Measurements from ENCODE around the gene KIRREL3.

KIRREL3 gene

DNA sequence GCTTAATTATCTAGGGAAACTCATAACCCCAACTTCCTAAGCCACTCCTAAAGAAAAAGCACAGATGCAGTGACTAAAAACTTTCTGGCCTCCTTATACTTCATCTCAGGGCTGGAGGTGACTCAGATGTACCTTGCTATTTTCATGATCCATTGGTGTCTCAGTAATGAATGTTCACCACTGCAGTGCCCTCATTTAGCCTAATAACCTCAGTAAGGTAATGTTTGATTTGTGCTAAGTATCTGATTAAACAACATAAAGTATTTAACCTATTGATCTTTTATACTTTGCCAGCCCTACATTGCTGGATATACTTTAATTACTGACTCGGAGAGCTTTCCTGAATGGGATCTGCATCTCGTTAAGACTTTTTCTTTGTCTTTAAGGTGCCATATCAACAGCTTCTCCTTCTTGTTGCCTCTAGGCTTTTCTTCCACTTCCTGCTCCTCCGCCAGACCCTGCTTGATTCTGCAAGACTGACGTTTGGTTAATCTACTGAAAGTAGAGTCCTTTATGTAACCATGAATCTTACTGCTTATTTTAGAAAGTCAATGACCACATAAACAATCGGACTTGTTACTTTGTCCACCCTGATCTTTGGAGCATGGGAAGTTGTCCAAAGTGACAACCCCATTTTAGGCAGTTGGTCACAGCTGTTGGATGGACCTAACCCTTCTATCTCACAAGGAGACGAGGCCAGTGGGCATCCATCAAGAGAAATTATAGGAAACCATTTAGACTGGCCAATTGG lies 342.1 kb downstream of the KIRREL3 start:
- no peak for FAIRE-seq
- no peak for DNase-seq (ENCODE audit: insufficient read length, low spot score)
- TF ChIP-seq POU2F2 (IDR thresholded peaks at IDR 0.05; ENCODE audit: low read depth, low read length) (no peak), PAX5 (IDR thresholded peaks at IDR 0.05; ENCODE audit: insufficient read depth, low read length, severe bottlenecking) (no peak), SPI1 (IDR thresholded peaks at IDR 0.05; ENCODE audit: low read depth, low read length) (no peak), POLR2AphosphoS5 (IDR thresholded peaks at IDR 0.05; ENCODE audit: low read depth, low read length) (no peak), TAF1 (IDR thresholded peaks at IDR 0.05; ENCODE audit: low read depth, low read length) (no peak), POLR2A (IDR thresholded peaks at IDR 0.05; ENCODE audit: low read depth, low read length) (no peak)

DNA sequence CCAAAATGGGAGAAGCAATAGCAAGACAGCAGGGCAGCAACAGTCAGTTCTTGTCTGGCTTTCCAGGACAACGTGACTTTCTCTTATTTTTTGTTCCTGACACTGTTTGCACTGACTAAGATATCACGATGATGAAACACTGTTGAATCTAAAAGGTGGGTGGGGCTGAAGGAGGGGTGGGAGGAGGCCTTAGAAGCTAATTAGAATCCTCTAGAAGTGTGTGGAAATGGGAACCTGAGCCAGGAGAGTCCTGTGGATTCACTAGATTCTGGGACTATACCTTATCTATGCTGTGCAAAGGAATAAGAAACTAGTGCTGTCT lies 344.8 kb downstream of the KIRREL3 start:
- no peak for TF ChIP-seq POU2F2 (IDR thresholded peaks at IDR 0.05; ENCODE audit: low read depth, low read length)
- TF ChIP-seq TAF1 (IDR thresholded peaks at IDR 0.05; ENCODE audit: low read depth, low read length): no peak
- no peak for TF ChIP-seq PAX5 (IDR thresholded peaks at IDR 0.05; ENCODE audit: insufficient read depth, low read length, severe bottlenecking)
- TF ChIP-seq POLR2AphosphoS5 (IDR thresholded peaks at IDR 0.05; ENCODE audit: low read depth, low read length): no peak
- no peak for TF ChIP-seq SPI1 (IDR thresholded peaks at IDR 0.05; ENCODE audit: low read depth, low read length)
- no peak for FAIRE-seq
- no peak for DNase-seq (ENCODE audit: insufficient read length, low spot score)

DNA sequence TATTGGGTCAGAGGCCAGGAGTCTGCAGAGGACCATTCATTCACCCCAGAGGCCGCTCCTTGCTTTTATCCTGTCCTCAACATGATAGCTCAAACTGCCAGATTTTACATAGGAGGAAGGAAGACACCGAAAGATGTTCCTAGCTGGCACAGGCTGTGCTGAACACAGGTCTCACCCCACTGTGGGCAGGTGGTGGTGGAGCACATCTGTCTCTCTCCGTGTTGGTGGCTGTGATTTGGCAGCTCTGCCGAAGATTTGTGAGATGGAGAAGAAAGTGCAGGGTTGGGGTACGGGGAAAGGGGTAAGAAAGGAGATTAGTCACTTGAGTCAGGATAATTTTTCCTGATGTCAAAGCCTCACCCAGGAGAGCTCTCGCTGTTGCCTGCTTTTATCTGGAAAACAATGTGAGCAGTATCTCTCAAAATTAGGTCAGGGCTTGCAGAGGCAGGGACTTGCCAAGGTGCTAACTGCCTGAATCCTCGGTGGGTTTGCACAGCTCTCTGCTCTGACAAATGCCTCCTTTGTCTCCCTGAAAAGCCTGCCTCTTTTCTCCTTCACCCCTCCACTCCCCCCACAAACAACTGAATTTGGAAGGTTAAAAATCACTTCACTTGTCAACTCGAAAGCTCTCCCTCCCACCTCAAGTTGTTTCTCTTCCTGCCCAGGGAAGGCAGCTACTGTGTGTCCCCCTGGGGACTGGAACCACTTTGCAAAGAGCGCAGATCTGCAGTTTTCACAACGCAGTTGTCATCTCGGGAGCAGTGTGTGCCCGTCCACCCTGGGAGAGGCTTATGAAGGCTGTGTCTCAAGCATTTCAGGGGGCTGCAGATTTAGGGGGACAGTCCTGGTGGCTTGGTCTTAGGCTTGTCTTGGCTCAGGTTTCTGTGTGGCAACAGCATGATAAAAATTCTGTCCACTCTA lies 345.4 kb downstream of the KIRREL3 start:
- TF ChIP-seq POU2F2 (IDR thresholded peaks at IDR 0.05; ENCODE audit: low read depth, low read length): no peak
- no peak for FAIRE-seq
- DNase-seq (ENCODE audit: insufficient read length, low spot score): no peak

DNA sequence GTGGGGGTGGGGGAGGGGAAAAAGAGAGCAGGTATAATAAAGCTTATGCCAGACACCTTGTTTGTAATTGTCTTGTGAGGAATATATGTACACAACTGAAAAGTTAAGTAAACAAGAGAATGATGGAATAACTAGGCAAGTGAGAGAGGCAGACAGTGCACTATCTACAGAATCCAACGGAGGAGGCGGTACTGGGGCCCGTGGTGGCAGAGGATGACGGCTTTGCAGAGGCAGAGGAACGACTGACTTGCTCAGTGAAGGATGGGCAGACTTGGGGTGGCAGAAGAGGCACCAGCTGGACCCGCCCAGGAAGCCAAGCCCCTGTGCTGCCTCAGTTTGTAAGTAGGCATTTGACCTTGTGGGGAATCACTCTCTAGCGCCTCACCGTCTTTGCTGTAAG lies 347.5 kb downstream of the KIRREL3 start:
- FAIRE-seq: no peak
- no peak for DNase-seq (ENCODE audit: insufficient read length, low spot score)
- TF ChIP-seq POLR2A (IDR thresholded peaks at IDR 0.05; ENCODE audit: low read depth, low read length) (no peak), POLR2AphosphoS5 (IDR thresholded peaks at IDR 0.05; ENCODE audit: low read depth, low read length) (no peak), POU2F2 (IDR thresholded peaks at IDR 0.05; ENCODE audit: low read depth, low read length) (no peak), PAX5 (IDR thresholded peaks at IDR 0.05; ENCODE audit: insufficient read depth, low read length, severe bottlenecking) (no peak), SPI1 (IDR thresholded peaks at IDR 0.05; ENCODE audit: low read depth, low read length) (no peak), TAF1 (IDR thresholded peaks at IDR 0.05; ENCODE audit: low read depth, low read length) (no peak)

DNA sequence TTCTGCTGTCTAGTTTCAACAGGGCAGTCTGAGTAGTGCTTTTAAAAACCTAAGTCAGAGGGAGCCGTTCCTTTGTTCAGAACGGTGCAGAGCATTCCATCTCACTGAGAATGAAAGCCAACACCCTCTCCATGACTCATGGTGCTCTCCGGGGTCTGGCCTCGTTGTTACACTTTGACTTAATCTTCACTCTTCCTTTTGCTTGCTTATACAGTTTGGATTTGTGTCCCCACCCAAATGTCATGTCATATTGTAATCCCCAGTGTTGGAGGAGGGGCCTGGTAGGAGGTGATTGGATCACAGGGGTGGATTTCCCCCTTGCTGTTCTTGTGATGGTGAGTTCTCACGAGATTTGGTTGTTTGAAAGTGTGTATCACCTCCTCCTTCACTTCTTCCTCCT lies 352.8 kb downstream of the KIRREL3 start:
- no peak for DNase-seq (ENCODE audit: insufficient read length, low spot score)
- no peak for TF ChIP-seq POLR2A (IDR thresholded peaks at IDR 0.05; ENCODE audit: low read depth, low read length)
- TF ChIP-seq TAF1 (IDR thresholded peaks at IDR 0.05; ENCODE audit: low read depth, low read length): no peak
- no peak for TF ChIP-seq SPI1 (IDR thresholded peaks at IDR 0.05; ENCODE audit: low read depth, low read length)
- no peak for TF ChIP-seq PAX5 (IDR thresholded peaks at IDR 0.05; ENCODE audit: insufficient read depth, low read length, severe bottlenecking)
- TF ChIP-seq POLR2AphosphoS5 (IDR thresholded peaks at IDR 0.05; ENCODE audit: low read depth, low read length): no peak
- no peak for TF ChIP-seq POU2F2 (IDR thresholded peaks at IDR 0.05; ENCODE audit: low read depth, low read length)
- FAIRE-seq: no peak

DNA sequence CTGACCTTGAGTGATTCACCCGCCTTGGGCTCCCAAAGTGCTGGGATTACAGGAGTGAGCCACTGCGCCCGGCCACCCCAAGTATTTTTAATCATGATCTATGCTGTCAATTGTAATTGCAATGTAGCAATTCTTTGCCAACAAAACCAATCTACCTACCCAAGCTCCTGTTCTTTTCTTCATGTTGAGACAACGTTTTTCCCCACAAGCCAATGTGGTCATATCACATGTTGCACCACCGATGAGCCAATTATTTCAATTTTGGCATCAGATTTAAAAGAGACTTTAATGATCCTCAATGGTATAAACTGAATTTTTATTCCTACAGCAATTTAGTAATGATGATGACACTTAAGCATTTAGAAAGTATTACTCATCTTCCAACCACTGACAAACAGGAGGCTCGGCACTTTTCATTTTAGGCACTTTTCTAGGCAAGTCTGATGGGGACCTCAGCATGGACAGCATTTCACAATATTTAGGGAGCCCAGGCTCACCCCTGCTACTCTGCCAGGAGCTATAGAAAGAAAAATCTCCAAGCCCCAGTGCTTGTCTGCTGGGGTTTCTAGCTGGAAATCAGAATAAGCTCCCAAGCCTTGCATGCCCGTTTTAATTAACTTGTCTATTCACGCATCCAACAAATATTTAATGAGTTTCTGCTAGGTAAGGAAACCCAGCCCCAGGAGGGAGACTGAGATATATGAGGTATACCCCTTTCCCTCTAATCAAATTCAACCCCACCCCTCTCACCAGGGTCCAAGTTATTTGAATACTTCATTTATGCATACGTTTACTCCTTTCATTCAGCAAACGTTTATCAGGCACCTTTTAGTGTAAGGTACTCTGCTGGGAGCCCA lies 353.6 kb downstream of the KIRREL3 start:
- no peak for DNase-seq (ENCODE audit: insufficient read length, low spot score)
- no peak for FAIRE-seq
- no peak for TF ChIP-seq POU2F2 (IDR thresholded peaks at IDR 0.05; ENCODE audit: low read depth, low read length)
- TF ChIP-seq PAX5 (IDR thresholded peaks at IDR 0.05; ENCODE audit: insufficient read depth, low read length, severe bottlenecking): no peak
- no peak for TF ChIP-seq SPI1 (IDR thresholded peaks at IDR 0.05; ENCODE audit: low read depth, low read length)
- no peak for TF ChIP-seq POLR2A (IDR thresholded peaks at IDR 0.05; ENCODE audit: low read depth, low read length)
- TF ChIP-seq POLR2AphosphoS5 (IDR thresholded peaks at IDR 0.05; ENCODE audit: low read depth, low read length): no peak
- no peak for TF ChIP-seq TAF1 (IDR thresholded peaks at IDR 0.05; ENCODE audit: low read depth, low read length)

DNA sequence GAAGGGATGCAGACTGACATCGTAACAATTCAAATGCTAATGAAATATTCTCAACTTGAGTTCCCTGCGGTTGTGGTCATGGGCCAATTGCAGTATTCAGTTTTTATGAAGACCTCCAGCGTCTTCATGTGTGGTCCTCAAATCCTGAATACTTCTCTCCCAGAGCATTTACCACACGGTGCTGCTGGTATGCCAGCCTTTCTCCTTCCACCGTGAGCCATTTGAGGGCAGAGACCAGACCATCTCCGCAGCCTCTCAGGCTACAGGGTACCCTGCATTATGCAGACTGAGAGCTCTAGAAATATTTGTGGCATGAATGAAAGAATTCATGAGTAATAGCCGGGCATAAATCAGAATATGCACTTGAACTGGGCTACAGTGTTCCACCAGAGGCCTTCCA lies 355.4 kb downstream of the KIRREL3 start:
- TF ChIP-seq PAX5 (IDR thresholded peaks at IDR 0.05; ENCODE audit: insufficient read depth, low read length, severe bottlenecking) (no peak), POU2F2 (IDR thresholded peaks at IDR 0.05; ENCODE audit: low read depth, low read length) (no peak), POLR2A (IDR thresholded peaks at IDR 0.05; ENCODE audit: low read depth, low read length) (no peak), TAF1 (IDR thresholded peaks at IDR 0.05; ENCODE audit: low read depth, low read length) (no peak), SPI1 (IDR thresholded peaks at IDR 0.05; ENCODE audit: low read depth, low read length) (no peak), POLR2AphosphoS5 (IDR thresholded peaks at IDR 0.05; ENCODE audit: low read depth, low read length) (no peak)
- DNase-seq (ENCODE audit: insufficient read length, low spot score) (no peak), FAIRE-seq (no peak)

DNA sequence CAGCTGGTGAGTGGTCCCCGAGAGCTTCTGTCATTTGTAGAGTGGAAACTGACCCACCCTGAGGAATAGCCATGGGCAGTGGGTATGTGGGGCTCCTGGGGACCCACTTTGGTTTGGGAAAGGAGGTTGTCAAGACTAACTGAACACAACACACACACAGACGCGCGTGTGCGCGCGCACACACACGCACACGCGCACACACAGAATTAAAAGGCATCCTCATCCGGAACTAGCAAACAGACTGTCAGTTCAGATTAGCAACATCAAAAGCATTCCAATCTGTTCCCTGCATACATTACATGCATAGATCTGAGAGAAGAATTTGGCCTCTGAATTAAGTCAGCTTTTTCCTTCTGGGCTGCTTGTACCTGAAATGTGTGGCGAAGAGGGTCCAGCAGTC lies 360.4 kb downstream of the KIRREL3 start:
- no peak for FAIRE-seq
- TF ChIP-seq POLR2A (IDR thresholded peaks at IDR 0.05; ENCODE audit: low read depth, low read length) (no peak), POU2F2 (IDR thresholded peaks at IDR 0.05; ENCODE audit: low read depth, low read length) (no peak)
- DNase-seq (ENCODE audit: insufficient read length, low spot score): no peak

DNA sequence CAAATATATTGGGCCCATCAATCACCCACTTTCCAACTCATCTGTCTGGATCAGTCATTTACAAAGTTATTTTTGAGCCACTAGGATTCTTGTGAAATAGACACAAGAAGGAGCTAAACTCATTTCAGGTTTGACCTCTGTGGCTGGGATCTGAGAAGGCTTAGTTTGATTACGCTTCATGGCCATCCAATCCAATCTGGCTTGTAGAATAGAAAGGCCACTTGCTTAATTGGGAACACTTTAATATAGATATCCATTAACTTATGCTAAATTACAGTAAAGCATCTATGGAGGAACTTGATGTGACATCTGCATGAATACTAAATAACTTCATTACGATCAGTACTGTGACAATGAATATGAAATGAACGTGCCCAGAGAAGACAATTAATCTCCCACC lies 360.9 kb downstream of the KIRREL3 start:
- no peak for TF ChIP-seq SPI1 (IDR thresholded peaks at IDR 0.05; ENCODE audit: low read depth, low read length)
- no peak for FAIRE-seq
- no peak for DNase-seq (ENCODE audit: insufficient read length, low spot score)
